ENCODE measurements around the gene GKN2. TPM values are rescaled to one million over a fixed set of nuclear protein-coding genes. Genes with fewer than 3 reads are reported as not detected.

The GKN2 gene
- total RNA-seq, 1 experiment from 2014 or later = not detected

GRCh38 chr2:68993660-68994059, 41.0 kb upstream of the GKN2 start:
- Histone ChIP-seq H3K27me3 (ENCODE audit: insufficient read depth, low read length) (no peaks in the 10 kb centered on the region), H3K9ac (ENCODE audit: low read length) (no peak overlapping the region), H3K79me2 (ENCODE audit: insufficient read depth, low read length) (no peaks in the 10 kb centered on the region), H4K20me1 (ENCODE audit: insufficient read depth) (no peaks in the 10 kb centered on the region), H3K27ac (ENCODE audit: low read depth, low read length) (no peak overlapping the region), H3K4me1 (ENCODE audit: control insufficient read depth in 1 of 2, insufficient read depth in 2 of 2, low read length in 2 of 2) (no peaks in the 10 kb centered on the region; a peak in 1 of 4 replicates), H2AFZ (ENCODE audit: low read depth, low read length, poor library complexity, severe bottlenecking) (no peak overlapping the region), H3K36me3 (ENCODE audit: control insufficient read depth in 1 of 2, insufficient read depth in 2 of 2, low read length in 2 of 2) (no peaks in the 10 kb centered on the region), H3K9me2 (ENCODE audit: insufficient read depth) (no peaks in the 10 kb centered on the region), H3K9me3 (ENCODE audit: control insufficient read depth in 1 of 2, insufficient read depth in 1 of 2, low read depth in 1 of 2, low read length in 2 of 2) (no peaks in the 10 kb centered on the region), H3K4me3 (replicated peaks in 1 of 2; ENCODE audit: low read depth in 1 of 2, low read length in 2 of 2) (no peak overlapping the region), H3K4me2 (ENCODE audit: low read length) (no peak overlapping the region)
- intact Hi-C loops (cut with micrococcal nuclease) = no loop called here
- no peak for DNase-seq (ENCODE audit: low read depth, low spot score)
- ATAC-seq = no peak
- ChIA-PET CTCF (interaction anchor here (1.2 kb wide), 1 partner anchor 50 kb away, joined by 3 read pairs; no protein-coding TSS in a partner anchor), POLR2A (no interaction called here), RAD21 (ENCODE audit: low non-redundant PET in 1 of 2, low total read pairs in 2 of 2, uncharacterized antibody in 2 of 2, unreplicated experiment in 2 of 2) (no interaction called here)
- no peak for TF ChIP-seq SIN3A (IDR thresholded peaks at IDR 0.05; ENCODE audit: low read depth)
- TF ChIP-seq ZNF274 (IDR thresholded peaks at IDR 0.05; ENCODE audit: low read depth, low read length) = no peak
- TF ChIP-seq POLR2A (IDR thresholded peaks at IDR 0.05; ENCODE audit: borderline replicate concordance, extremely low read depth, insufficient read depth, insufficient read length) = no peak
- no peak for TF ChIP-seq YY1 (IDR thresholded peaks at IDR 0.05; ENCODE audit: extremely low read depth, insufficient replicate concordance, low read depth, low read length)
- no peak for TF ChIP-seq CBX3 (IDR thresholded peaks at IDR 0.05; ENCODE audit: low read depth)
- TF ChIP-seq MAX (IDR thresholded peaks at IDR 0.05) = no peak
- no peak for TF ChIP-seq EZH2phosphoT487 (IDR thresholded peaks at IDR 0.05; ENCODE audit: borderline replicate concordance)
- TF ChIP-seq EGR1 (IDR thresholded peaks at IDR 0.05; ENCODE audit: low read depth) = no peak
- TF ChIP-seq RAD21 (IDR thresholded peaks at IDR 0.05; ENCODE audit: low read depth) = no peak
- BruUV-seq (replicated peaks) = no TSS peak

- no peaks in the 10 kb centered on the region for H4K20me1 ChIP-seq (ENCODE audit: insufficient read depth)
- no peak overlapping the region for H3K9ac ChIP-seq (ENCODE audit: low read length)
- H2AFZ ChIP-seq (ENCODE audit: low read depth, low read length, poor library complexity, severe bottlenecking) = no peak overlapping the region
- H3K9me2 ChIP-seq (ENCODE audit: insufficient read depth) = no peaks in the 10 kb centered on the region
- no peak for TF ChIP-seq CBX3 (IDR thresholded peaks at IDR 0.05; ENCODE audit: low read depth)
- no peak for TF ChIP-seq ZNF274 (IDR thresholded peaks at IDR 0.05; ENCODE audit: low read depth, low read length)
- TF ChIP-seq EGR1 (IDR thresholded peaks at IDR 0.05; ENCODE audit: low read depth) = no peak
- TF ChIP-seq SP1 (IDR thresholded peaks at IDR 0.05; ENCODE audit: low read depth) = no peak
- TF ChIP-seq ATF3 (IDR thresholded peaks at IDR 0.05) = no peak
- TF ChIP-seq FOSL1 (IDR thresholded peaks at IDR 0.05; ENCODE audit: low read depth) = no peak
- TF ChIP-seq POLR2A (IDR thresholded peaks at IDR 0.05; ENCODE audit: borderline replicate concordance, extremely low read depth, insufficient read depth, insufficient read length) = no peak
- no peak for TF ChIP-seq POLR2AphosphoS5 (IDR thresholded peaks at IDR 0.05; ENCODE audit: low read depth, low read length)
- no peaks in the 10 kb centered on the region; a peak in 1 of 4 replicates for H3K4me1 ChIP-seq (ENCODE audit: control insufficient read depth in 1 of 2, insufficient read depth in 2 of 2, low read length in 2 of 2)
- DNase-seq (ENCODE audit: low read depth, low spot score) (no peak), ATAC-seq (no peak)
- H3K9me3 ChIP-seq (ENCODE audit: control insufficient read depth in 1 of 2, insufficient read depth in 1 of 2, low read depth in 1 of 2, low read length in 2 of 2) = no peaks in the 10 kb centered on the region
- CTCF ChIA-PET = interaction anchor here (1.2 kb wide), 1 partner anchor 49 kb away, joined by 3 read pairs; no protein-coding TSS in a partner anchor
- RAD21 ChIA-PET (ENCODE audit: low non-redundant PET in 1 of 2, low total read pairs in 2 of 2, uncharacterized antibody in 2 of 2, unreplicated experiment in 2 of 2) = no interaction called here
- intact Hi-C loops (cut with micrococcal nuclease) = no loop called here
- POLR2A ChIA-PET = no interaction called here
- no TSS peak for BruUV-seq (replicated peaks)
- H3K27ac ChIP-seq (ENCODE audit: low read depth, low read length) = no peak overlapping the region
- H3K4me2 ChIP-seq (ENCODE audit: low read length) = no peak overlapping the region
- no peaks in the 10 kb centered on the region for H3K79me2 ChIP-seq (ENCODE audit: insufficient read depth, low read length)
- H3K27me3 ChIP-seq (ENCODE audit: insufficient read depth, low read length) = no peaks in the 10 kb centered on the region
- H3K36me3 ChIP-seq (ENCODE audit: control insufficient read depth in 1 of 2, insufficient read depth in 2 of 2, low read length in 2 of 2) = no peaks in the 10 kb centered on the region
- no peak overlapping the region for H3K4me3 ChIP-seq (replicated peaks in 1 of 2; ENCODE audit: low read depth in 1 of 2, low read length in 2 of 2)
These were observed 40.2 kb upstream of the GKN2 start for GRCh38 chr2:68992933-68993332.
